ENCODE results near the gene HNRNPC.
"Not testable (repeated sequence)": the region's sequence is repeated elsewhere in the genome, so short reads cannot be mapped to it uniquely, and the experiment has no call there.

The HNRNPC gene

GRCh38 chr14:21169573-21169972, 99.7 kb downstream of the HNRNPC start:
- TF ChIP-seq ZFX (IDR thresholded peaks at IDR 0.05), result no peak
- TF ChIP-seq, protein P1, sequence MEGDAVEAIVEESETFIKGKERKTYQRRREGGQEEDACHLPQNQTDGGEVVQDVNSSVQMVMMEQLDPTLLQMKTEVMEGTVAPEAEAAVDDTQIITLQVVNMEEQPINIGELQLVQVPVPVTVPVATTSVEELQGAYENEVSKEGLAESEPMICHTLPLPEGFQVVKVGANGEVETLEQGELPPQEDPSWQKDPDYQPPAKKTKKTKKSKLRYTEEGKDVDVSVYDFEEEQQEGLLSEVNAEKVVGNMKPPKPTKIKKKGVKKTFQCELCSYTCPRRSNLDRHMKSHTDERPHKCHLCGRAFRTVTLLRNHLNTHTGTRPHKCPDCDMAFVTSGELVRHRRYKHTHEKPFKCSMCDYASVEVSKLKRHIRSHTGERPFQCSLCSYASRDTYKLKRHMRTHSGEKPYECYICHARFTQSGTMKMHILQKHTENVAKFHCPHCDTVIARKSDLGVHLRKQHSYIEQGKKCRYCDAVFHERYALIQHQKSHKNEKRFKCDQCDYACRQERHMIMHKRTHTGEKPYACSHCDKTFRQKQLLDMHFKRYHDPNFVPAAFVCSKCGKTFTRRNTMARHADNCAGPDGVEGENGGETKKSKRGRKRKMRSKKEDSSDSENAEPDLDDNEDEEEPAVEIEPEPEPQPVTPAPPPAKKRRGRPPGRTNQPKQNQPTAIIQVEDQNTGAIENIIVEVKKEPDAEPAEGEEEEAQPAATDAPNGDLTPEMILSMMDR (conservative IDR thresholded peaks at IDR 0.05), result no peak
- no peak overlapping the region for H3K27ac ChIP-seq

- H3K27ac ChIP-seq, result no peak overlapping the region
- TF ChIP-seq ZFX (IDR thresholded peaks at IDR 0.05), result no peak
- TF ChIP-seq, protein P1 (conservative IDR thresholded peaks at IDR 0.05), result no peak
Observed at GRCh38 chr14:21168055-21168454, 101.2 kb downstream of the HNRNPC start.

DNA sequence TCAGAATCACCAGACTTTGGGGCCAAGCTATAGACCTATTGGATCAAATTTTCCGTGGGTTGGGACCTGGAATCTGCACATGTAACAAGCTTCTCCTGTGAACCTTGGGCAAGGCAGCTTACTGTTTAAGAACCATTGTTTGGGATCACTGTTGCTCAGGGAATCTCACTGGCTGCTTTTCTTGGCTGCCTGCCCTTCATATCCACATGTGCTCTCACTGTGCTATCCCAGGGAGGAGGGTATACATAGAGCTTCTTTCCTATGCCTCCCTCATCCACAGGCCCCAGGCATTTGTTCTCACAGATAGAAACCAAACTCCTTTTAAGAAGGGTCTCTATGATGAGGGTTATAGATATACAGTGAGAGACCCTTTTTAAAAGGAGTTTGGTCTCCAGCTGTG, 103.6 kb downstream of the HNRNPC start:
- not testable (repeated sequence) for H3K27ac ChIP-seq

DNA sequence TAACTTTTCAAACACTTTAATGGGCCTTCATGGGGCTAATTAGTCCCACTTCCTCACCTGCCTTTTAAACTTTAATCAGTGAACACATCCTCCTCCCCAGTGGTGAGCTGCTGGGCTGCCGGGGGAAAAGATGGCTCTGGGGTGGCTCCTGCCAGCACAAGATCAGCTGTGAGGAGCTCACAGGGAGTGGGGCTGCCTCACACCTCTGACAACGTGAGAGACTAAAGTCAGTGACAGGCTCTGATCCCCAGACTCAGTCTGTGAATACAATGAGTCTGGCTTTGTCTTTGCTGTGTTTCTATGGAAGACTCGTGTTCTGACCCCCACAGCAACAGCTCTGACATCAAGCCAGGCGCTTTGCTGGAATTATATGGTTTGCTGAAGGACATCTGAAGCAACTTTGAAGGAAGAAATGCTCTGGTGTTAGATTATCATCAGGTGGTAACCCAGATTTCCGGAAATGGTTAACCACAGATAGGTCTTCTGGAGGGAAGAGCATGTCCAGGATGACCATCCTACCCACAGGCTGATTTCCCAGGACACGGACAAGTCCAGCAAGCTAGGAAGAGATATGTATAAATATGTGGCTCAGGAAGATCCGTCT, 104.1 kb downstream of the HNRNPC start:
- H3K27ac ChIP-seq, result not testable (repeated sequence)

DNA sequence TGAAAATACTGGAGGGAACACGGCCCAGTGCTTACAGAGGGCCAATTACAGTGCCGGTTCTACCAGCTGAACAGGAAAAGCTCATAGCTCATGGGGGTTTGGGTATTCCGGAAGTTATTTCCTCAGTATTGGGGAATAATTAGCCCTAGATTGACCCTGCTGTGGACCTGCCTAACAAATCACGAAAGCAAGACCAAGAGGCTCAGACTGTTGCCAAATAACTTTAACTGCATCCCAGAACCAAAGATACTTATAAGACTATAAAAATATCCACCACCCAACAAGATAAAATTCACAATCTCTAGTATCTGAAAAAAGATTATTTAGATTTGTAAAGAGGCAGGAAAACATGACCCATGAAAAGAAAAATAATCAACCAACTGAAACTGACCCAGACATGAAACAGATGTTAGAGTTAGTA, 105.4 kb downstream of the HNRNPC start:
- H3K27ac ChIP-seq, result no peak overlapping the region
- TF ChIP-seq ZFX (IDR thresholded peaks at IDR 0.05), result no peak
- TF ChIP-seq, protein P1 (conservative IDR thresholded peaks at IDR 0.05), result no peak

DNA sequence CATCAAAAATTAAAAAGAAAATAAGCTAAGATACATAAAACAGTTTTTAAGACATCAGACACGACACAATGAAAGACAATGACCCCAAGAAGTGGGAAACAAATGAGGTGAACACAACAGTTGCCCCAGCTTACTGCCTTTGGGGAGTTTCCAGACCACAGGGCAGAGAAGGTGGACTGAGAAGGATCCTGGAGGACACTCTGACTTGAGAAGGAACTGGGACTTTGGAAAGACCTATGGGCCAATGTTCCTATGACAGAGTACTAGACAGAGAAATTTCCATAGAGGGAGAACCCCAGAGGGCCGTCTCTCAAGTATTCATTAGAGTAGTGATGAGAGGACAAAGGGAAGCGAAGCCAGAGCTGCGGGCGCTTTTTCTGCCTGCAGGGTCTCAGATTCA, 107.2 kb downstream of the HNRNPC start:
- no peak overlapping the region for H3K27ac ChIP-seq
- TF ChIP-seq, protein P1 (conservative IDR thresholded peaks at IDR 0.05), result no peak

GRCh38 chr14:21160061-21160610, 109.1 kb downstream of the HNRNPC start:
- TF ChIP-seq, protein P1 (conservative IDR thresholded peaks at IDR 0.05), result no peak
- no peak for TF ChIP-seq ZFX (IDR thresholded peaks at IDR 0.05)
- H3K27ac ChIP-seq, result no peak overlapping the region
